Stimulated activated CD8-positive, alpha-beta memory T cell treated with anti-CD3 and anti-CD28 coated beads, Interleukin-12 subunit alpha, Interleukin-12 subunit beta, amount 100 ng/mL, for 4 hours (primary cell): ENCODE results near the gene MLF2.
"Not testable (repeated sequence)": the region's sequence is repeated elsewhere in the genome, so short reads cannot be mapped to it uniquely, and the experiment has no call there.

Experiments used
- DNase-seq: peaks from one replicate; pipeline ENCODE4 v3.0.0-alpha.2; 2020; ENCODE audit warnings: low read depth

MLF2 gene

DNA sequence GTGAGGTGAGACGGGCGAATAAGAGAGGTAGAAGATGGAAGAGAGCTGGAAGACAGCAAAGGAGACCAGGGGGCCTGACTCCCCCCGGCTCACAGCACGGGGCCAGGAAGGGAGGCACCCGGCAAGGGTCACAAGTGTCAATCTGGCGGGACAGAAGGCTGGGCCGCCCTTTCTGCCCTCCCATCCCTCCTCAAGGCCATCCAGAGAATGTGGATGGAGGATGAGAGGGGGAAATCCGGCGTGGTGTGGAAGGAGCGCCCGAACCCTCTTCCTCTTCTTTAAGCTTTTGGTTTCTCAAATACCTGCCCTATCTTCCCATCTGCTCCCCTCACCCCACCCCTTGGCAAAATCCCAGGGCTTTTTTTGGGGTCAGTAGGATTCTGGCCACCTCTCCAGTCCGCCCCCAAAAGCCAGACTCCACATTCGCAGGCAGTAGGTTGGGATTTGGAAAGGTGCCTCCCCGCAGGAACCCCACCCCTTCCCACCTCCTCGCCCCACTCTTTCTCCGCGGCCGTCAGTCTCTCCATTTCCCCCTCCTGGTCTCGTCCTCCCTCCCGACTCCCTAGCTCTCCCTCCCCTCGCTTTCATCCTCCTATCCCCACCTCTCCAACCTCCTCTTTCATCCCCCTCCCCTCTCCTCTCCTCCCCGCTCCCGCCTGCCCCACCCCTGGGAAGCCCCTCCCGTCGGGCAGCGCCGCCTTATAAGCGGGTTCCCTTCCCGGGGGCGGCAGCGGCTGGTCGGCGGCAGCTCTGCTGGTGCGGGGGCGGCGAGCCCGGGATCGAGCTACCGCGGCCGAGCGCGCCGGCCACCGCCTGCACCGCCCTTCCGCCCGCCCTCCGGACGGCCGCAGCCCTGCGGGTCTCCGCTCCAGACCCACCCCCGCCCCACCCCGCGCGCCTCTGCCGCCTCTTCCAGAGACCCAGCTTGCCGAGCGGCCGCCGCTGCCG, 13.0 kb upstream of the MLF2 start, which contains the start of gene PTMS:
Gene PTMS, plus strand, starts transcription at position 730 of the 948 bp plus-strand sequence. CDS start 343 bp downstream, outside the sequence.
- no peak for DNase-seq

GRCh38 chr12:6765048-6765633, 12.2 kb upstream of the MLF2 start:
- no peak for DNase-seq

- DNase-seq = no peak
Observed at GRCh38 chr12:6764011-6764828, 11.3 kb upstream of the MLF2 start.

- no peak for DNase-seq
Observed at GRCh38 chr12:6763380-6763779, 10.4 kb upstream of the MLF2 start.

GRCh38 chr12:6759741-6760140, 6.8 kb upstream of the MLF2 start:
- DNase-seq = no peak

DNA sequence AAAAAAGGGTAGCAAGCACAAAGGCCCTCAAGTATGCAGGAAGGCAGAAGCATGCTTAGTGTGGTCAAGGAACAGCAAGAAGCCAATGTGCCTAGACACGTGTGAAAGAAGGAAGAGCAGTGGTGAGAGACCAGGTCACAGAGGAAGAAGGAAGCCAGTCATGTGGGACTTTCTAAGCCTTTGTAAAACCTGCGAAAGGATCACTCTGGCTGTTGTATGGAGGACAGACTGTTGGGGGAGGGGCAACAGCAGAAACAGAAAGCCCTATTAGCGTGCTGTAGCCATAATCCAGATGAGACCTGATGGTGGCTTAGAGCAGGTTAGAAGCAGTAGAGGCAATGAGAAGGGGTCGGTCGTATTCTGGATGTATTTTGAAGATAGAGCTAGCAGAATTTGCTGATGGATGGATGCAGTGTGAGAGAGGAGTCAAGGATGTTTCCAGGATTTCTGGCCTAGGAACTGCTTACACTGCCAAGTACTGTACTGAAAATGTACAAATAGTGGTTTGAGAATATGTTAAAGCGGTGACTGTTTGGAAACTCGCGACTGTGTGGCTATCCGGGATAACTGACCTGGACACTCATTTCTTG, 5.7 kb upstream of the MLF2 start:
- DNase-seq = no peak

- DNase-seq = no peak
Observed at GRCh38 chr12:6757028-6757690, 4.2 kb upstream of the MLF2 start.

- DNase-seq = no peak
Observed at GRCh38 chr12:6754411-6754810, 1.5 kb upstream of the MLF2 start.

- no peak for DNase-seq
Observed at GRCh38 chr12:6753772-6754356, 923 bp upstream of the MLF2 start.

- no peak for DNase-seq
Observed at GRCh38 chr12:6752167-6752920, 597 bp downstream of the MLF2 start.

DNA sequence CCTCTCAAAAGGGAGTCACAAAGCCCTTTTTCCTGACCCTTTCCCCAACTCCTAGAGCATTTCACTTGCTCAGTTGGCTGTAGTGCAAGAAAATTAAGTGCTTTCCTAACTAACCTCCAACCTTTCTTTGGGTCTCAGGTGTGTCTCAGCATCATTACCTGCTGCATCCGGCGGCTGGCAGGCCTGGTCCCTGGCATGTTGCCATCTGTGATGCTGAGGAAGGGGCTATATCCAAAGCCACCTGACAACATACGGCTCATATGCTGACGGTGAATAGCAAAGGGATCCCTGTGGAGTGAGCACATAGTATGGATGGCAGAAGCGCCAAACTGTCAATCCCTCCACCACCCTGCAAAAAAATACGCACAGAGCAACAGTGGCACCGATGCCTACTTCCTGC, 1.2 kb downstream of the MLF2 start:
- no peak for DNase-seq

DNA sequence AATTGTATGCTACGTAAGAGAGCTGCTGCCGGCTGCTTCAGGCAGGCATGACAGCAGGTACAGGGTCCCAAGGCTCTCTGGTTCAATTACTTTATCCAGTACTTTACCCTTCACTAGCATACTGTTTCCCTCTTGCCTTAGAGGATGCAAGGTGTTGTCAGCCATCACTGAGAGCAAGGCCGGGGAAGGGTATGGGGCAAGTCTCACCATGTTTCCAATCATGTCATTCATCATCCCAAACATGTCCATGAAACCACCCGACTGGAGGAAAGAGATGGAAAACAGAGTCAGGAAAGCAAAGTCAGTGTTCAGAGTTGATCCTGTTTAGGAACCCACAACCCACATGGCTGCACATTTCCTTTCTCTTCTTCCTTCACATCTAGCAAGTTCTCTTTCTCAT, 2.4 kb downstream of the MLF2 start:
- no peak for DNase-seq

GRCh38 chr12:6748761-6749160, 4.2 kb downstream of the MLF2 start:
- no peak for DNase-seq

GRCh38 chr12:6747216-6747615, 5.7 kb downstream of the MLF2 start:
- no peak for DNase-seq

DNA sequence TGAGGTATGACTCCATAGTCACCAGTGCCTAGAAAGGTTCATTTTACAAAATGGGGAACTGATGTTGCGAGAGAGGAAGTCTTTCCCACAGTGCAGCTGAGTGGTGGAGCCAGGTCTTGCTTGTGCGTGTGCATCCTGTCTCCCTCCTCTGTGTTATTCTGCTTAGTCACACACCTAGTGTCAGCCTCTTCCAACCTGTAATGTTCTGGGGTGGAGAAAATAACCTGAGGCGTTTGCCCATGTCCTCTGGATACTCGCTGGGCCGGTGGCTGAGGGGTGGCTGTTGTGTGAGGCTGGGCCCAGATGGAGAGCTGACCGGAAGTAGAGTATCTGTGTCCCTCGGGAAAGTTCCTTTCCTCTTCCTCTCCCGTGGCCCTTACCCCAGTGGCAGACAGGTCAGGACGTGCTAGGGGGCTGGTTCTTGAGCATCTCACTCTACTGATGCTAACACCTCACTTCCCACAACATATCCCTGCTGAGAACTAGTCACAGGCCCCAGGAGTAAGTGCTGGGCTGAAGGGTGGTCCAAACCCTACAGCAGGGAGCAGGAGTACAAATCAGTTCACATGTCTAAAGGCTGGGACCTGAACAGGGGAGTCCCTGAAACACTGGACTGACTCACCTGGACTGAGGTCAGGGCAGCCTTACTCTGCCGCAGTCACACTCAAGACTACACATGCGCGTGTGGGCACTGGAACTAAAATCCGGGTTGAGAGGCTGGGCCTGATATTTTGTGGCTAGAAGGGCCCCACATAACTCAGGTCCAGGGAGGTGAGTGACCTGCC, 7.0 kb downstream of the MLF2 start:
- DNase-seq = no peak

GRCh38 chr12:6743300-6743699, 9.6 kb downstream of the MLF2 start:
- DNase-seq = not testable (repeated sequence)

GRCh38 chr12:6742834-6743233, 10.1 kb downstream of the MLF2 start:
- no peak for DNase-seq

DNA sequence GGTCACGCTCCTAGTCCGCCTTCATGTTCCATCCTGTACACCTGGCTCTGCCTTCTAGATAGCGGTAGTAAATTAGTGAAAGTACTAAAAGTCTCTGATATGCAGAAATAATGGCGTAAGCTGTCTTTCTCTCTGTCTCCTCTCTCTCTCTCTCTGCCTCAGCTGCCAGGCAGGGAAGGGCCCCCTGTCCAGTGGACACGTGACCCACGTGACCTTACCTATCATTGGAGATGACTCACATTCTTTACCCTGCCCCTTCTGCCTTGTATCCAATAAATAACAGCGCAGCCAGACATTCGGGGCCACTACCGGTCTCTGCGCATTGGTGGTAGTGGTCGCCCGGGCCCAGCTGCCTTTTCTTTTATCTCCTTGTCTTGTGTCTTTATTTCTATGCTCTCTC, 10.9 kb downstream of the MLF2 start:
- DNase-seq = not testable (repeated sequence)

GRCh38 chr12:6736754-6737153, 16.2 kb downstream of the MLF2 start:
- no peak for DNase-seq
